Fibroblast of villous mesenchyme (primary cell): Measurements from ENCODE around the gene CASP6. TPM values are rescaled to one million over a fixed set of nuclear protein-coding genes. Genes with fewer than 3 reads are reported as not detected.

Experiments
- DNase-seq: peaks from one replicate; pipeline ENCODE4 v3.0.0-alpha.2; 2010; ENCODE audit warnings: low read depth
- H3K4me3 ChIP-seq: 2 replicates; pipeline ENCODE4 v1.5.1; 2011; ENCODE audit warnings: low read depth, mild to moderate bottlenecking, low read length
- total RNA-seq: library from RNA; depleted of rRNA; stranded (reverse); fragments of >200 nt; gene quantifications from 2 replicates; pipeline ENCODE4 v1.2.3, GENCODE V29; 2012
- TF ChIP-seq, protein P1 (sequence below): IDR thresholded peaks from 2 replicates; pipeline ENCODE4 v1.5.1; 2012; ENCODE audit warnings: low read depth, mild to moderate bottlenecking, low read length; ENCODE audit not compliant: insufficient read depth

Gene CASP6
- total RNA-seq, 1 donor, result 26.3 TPM

DNA sequence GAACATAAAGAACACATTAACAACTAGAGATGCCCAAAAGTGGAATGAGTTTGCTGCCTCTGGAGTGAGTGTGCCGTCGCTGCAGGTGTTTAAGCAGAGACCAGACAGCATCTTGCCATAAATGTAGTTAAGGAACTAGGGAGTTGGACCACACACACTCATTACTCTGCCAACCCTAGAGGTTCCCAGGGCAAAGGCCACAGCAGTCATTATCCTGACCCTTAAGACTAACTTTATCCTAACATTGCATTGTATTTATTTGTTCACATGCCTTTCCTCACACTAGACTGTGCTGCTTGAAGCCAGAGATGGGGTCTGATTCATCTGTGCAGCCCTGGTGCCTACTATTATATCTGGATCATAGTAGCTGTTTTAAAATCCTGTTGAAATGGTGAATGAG lies 43.5 kb upstream of the CASP6 start:
- H3K4me3 ChIP-seq, result no peak overlapping the region
- TF ChIP-seq, protein P1, sequence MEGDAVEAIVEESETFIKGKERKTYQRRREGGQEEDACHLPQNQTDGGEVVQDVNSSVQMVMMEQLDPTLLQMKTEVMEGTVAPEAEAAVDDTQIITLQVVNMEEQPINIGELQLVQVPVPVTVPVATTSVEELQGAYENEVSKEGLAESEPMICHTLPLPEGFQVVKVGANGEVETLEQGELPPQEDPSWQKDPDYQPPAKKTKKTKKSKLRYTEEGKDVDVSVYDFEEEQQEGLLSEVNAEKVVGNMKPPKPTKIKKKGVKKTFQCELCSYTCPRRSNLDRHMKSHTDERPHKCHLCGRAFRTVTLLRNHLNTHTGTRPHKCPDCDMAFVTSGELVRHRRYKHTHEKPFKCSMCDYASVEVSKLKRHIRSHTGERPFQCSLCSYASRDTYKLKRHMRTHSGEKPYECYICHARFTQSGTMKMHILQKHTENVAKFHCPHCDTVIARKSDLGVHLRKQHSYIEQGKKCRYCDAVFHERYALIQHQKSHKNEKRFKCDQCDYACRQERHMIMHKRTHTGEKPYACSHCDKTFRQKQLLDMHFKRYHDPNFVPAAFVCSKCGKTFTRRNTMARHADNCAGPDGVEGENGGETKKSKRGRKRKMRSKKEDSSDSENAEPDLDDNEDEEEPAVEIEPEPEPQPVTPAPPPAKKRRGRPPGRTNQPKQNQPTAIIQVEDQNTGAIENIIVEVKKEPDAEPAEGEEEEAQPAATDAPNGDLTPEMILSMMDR, result no peak
- no peak for DNase-seq

DNA sequence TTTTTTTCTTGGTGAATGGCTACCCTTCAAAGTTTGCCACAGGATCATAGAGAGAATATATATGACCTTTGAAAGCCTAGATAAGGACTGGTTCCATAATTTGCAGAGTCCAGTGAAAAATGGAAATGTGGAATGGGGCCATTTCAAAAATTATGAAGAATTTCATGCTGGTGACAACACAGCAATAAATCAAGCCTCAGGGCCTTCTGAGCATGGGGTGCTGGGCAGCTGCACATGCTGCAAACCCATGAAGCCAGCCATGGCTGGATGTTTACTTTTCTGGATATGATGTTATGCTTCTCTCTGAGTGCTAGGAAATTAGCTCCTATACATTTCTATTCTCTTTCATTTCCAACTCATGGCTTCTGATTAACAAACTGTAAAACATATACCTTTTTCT lies 42.6 kb upstream of the CASP6 start:
- no peak for DNase-seq
- H3K4me3 ChIP-seq, result no peak overlapping the region
- TF ChIP-seq, protein P1, result no peak

DNA sequence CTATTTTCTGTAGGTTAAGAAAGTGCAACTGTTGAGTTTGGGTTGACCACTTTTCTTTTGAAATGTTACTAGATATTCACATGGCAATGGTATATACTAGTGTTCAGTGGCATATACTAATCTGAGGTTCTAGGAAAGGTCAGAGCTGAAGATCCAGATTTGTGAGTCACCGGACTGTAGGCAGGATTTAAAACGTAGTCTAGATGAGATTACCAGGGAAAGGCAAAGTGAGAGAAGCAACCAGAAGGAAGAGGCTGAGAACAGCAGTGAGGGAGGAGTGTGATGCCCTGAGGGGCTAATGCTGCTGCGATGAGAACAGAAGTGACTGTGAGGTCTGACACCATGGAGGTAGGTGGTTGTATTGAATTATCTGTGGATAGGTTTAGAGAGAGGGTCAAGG lies 36.3 kb upstream of the CASP6 start:
- H3K4me3 ChIP-seq, result no peak overlapping the region
- DNase-seq, result no peak
- TF ChIP-seq, protein P1, result no peak

DNA sequence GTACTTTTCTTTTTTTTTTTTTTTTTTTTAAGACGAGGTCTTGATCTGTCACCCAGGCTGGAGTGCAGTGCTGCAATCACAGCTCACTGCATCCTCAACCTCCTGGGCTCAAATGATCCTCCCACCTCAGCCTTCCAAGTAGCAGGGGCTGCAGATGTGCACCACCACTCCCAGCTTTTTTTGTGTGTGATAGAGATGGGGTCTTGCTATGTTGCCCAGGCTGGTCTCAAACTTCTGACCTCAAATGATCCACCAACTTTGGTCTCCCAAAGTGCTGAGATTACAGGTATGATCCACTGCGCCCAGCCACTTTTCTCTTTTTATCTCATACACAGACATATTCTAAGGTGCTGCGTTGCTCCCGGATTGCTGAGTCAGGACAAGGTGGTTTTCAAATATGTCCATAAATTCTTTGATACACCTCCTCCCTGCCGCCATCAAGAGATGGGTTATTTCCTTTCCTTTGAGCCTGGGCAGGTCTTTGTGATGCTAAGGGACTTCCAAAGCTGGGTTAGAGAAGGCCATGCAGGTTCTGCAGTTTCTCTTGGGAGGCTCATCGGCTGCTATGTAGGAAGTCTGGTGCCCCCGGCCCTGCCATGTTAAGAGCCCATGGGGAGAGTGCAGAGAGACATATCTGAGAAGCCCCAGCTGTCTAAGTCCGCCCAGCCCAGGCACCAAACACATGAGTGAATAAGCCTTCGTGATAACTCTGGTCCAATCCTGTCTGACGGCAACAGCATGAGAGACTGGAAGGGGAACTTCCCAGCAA lies 35.0 kb upstream of the CASP6 start:
- TF ChIP-seq, protein P1, result no peak
- H3K4me3 ChIP-seq, result no peak overlapping the region
- no peak for DNase-seq

DNA sequence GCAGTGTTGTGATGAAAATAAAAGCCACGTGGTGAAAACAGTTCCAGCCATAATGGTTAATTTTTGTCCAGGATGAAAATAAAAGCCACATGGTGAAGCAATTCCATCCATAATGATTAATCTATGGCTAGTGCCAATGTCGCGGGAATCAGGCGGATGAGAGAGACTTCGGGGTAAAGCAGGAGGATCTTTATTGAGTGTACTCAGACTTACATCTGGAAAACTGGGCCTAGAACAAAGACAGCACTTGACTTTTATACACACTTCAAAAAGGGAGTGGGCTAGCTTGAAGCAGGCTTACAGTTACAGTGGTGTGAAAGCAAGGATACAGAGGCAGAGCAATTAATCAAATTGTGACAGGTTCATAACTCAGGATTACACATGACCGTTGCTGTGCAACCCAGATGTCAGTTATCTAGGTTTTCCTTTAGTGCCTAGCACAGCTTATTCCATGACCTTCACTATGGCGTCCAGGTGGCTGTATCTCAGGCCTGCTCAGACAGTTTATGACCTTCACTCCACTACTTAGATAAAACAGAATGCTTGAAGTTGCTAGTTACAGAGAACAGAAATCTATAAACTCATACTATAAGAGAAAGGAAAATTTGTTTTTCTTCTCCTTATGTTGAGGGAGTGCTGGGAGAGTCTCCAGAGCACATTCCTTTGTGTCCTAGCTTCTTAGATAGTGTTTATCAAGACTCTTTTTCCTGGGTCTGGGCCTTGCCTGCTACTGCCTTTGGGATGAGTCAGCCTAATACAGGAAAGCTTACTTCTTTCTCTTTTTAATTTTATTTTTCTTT lies 32.5 kb upstream of the CASP6 start:
- H3K4me3 ChIP-seq, result no peak overlapping the region
- peak; percentile 56 for DNase-seq

DNA sequence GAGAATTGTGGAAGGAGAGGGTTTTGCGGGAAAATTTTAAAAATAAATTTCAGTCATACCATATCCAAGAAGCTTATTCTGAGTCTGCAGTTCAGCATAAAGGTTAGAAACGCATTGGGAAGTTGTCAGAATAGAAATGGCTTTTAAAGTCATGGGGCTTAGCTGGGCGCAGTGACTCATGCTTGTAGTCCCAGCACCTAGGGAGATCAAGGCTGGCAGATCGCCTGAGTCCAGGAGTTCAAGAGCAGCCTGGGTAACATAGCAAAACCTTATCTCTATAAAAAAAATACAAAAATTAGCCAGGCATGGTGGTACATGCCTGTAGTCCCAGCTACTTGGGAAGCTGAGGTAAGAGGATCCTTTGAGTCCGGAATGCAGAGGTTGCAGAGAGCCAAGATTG lies 30.5 kb upstream of the CASP6 start:
- TF ChIP-seq, protein P1, result no peak
- no peak for DNase-seq

More for the DNA sequence above, 32.5 kb upstream of the CASP6 start:
- TF ChIP-seq, protein P1, result no peak

More for the DNA sequence above, 30.5 kb upstream of the CASP6 start:
- no peak overlapping the region for H3K4me3 ChIP-seq
